Stimulated activated CD4-positive, alpha-beta T cell treated with anti-CD3 and anti-CD28 coated beads, Interleukin-4, amount 100 ng/mL, for 48 hours (primary cell): ENCODE measurements around the gene SVEP1.
"Not testable (repeated sequence)": the region's sequence is repeated elsewhere in the genome, so short reads cannot be mapped to it uniquely, and the experiment has no call there.

ENCODE experiments used
- DNase-seq, 2 donors: peaks; one replicate each; pipeline ENCODE4 v3.0.0-alpha.2; 2020; ENCODE audit warnings: low read depth in 2 of 2

Gene SVEP1

GRCh38 chr9:110370315-110370714 lies 209.2 kb downstream of the SVEP1 start:
- DNase-seq: no peak

GRCh38 chr9:110364451-110364850 lies 215.1 kb downstream of the SVEP1 start:
- DNase-seq: no peak

- not testable (repeated sequence) for DNase-seq
Observed at GRCh38 chr9:110358992-110359391, 220.5 kb downstream of the SVEP1 start.

GRCh38 chr9:110357505-110357904 lies 222.0 kb downstream of the SVEP1 start:
- no peak for DNase-seq

- no peak for DNase-seq
Observed at GRCh38 chr9:110356639-110357395, 222.7 kb downstream of the SVEP1 start.

- no peak for DNase-seq
Observed at GRCh38 chr9:110355911-110356310, 223.6 kb downstream of the SVEP1 start.

- DNase-seq: no peak
Observed at GRCh38 chr9:110351009-110351467, 228.5 kb downstream of the SVEP1 start.

GRCh38 chr9:110346325-110346724 lies 233.2 kb downstream of the SVEP1 start:
- no peak for DNase-seq

- no peak for DNase-seq
Observed at GRCh38 chr9:110344821-110345220, 234.7 kb downstream of the SVEP1 start.

GRCh38 chr9:110343551-110343950 lies 236.0 kb downstream of the SVEP1 start:
- DNase-seq: no peak

GRCh38 chr9:110340306-110340705 lies 239.2 kb downstream of the SVEP1 start:
- no peak for DNase-seq

GRCh38 chr9:110338143-110338542 lies 241.4 kb downstream of the SVEP1 start:
- DNase-seq: no peak

GRCh38 chr9:110337727-110338126 lies 241.8 kb downstream of the SVEP1 start, which contains the start of gene TXNDC8:
Gene TXNDC8, minus strand, starts transcription at chr9:110337863.
- no peak for DNase-seq

- no peak for DNase-seq
Observed at GRCh38 chr9:110336363-110336762, 243.2 kb downstream of the SVEP1 start.

GRCh38 chr9:110334871-110335270 lies 244.7 kb downstream of the SVEP1 start:
- DNase-seq: no peak

GRCh38 chr9:110334183-110334582 lies 245.4 kb downstream of the SVEP1 start:
- DNase-seq: no peak

GRCh38 chr9:110332766-110333165 lies 246.8 kb downstream of the SVEP1 start:
- no peak for DNase-seq

GRCh38 chr9:110330484-110331105 lies 248.9 kb downstream of the SVEP1 start:
- no peak for DNase-seq

GRCh38 chr9:110329639-110330230 lies 249.8 kb downstream of the SVEP1 start:
- no peak for DNase-seq

GRCh38 chr9:110328763-110329162 lies 250.8 kb downstream of the SVEP1 start:
- no peak for DNase-seq

- no peak for DNase-seq
Observed at GRCh38 chr9:110327716-110328115, 251.8 kb downstream of the SVEP1 start.

- DNase-seq: no peak
Observed at GRCh38 chr9:110323818-110324217, 255.7 kb downstream of the SVEP1 start.
